ENCODE results near the gene FZR1.
"Not testable (repeated sequence)": the region's sequence is repeated elsewhere in the genome, so short reads cannot be mapped to it uniquely, and the experiment has no call there.

Gene FZR1

GRCh38 chr19:3576696-3577443, 70.8 kb downstream of the FZR1 start:
- no peak for DNase-seq

GRCh38 chr19:3577723-3578344, 71.7 kb downstream of the FZR1 start:
- DNase-seq: no peak

GRCh38 chr19:3578390-3578789, 72.3 kb downstream of the FZR1 start:
- DNase-seq: no peak

- no peak for DNase-seq
These were observed 74.2 kb downstream of the FZR1 start for GRCh38 chr19:3580156-3580934.

- DNase-seq: not testable (repeated sequence)
These were observed 75.7 kb downstream of the FZR1 start for GRCh38 chr19:3581792-3582191.

- DNase-seq: not testable (repeated sequence)
These were observed 78.1 kb downstream of the FZR1 start for GRCh38 chr19:3584036-3584802.

- no peak for DNase-seq
These were observed 79.4 kb downstream of the FZR1 start, which contains the start of gene GIPC3 for GRCh38 chr19:3585301-3586126. GIPC3 (plus strand) TSS chr19:3585478; CDS start chr19:3585598, 120 bp downstream.

- DNase-seq: peak; percentile 8
These were observed 80.1 kb downstream of the FZR1 start for GRCh38 chr19:3586127-3586626.

GRCh38 chr19:3586707-3587346, 80.7 kb downstream of the FZR1 start:
- DNase-seq: peak; percentile 6

All from NCI-H1092 treated with DMSO at 0.1 percent for 48 hours (cell line).